GM21423 (cell line): ENCODE data around the gene CSTPP1.
"Not testable (repeated sequence)": the region's sequence is repeated elsewhere in the genome, so short reads cannot be mapped to it uniquely, and the experiment has no call there.

Source experiments
- ATAC-seq: cut with Tn5 transposase; IDR thresholded peaks from one replicate; pipeline ENCODE4 v1.9.1; 2021; ENCODE audit warnings: mild to moderate bottlenecking, moderate library complexity; ENCODE audit not compliant: unreplicated experiment

Gene CSTPP1

GRCh38 chr11:47087801-47088200 is 151.2 kb downstream of the CSTPP1 start:
- ATAC-seq: no peak

GRCh38 chr11:47093541-47093940 is 157.0 kb downstream of the CSTPP1 start:
- ATAC-seq: no peak

- ATAC-seq: not testable (repeated sequence)
Measured at GRCh38 chr11:47096871-47097270, 160.3 kb downstream of the CSTPP1 start.

- ATAC-seq: not testable (repeated sequence)
Measured at GRCh38 chr11:47098223-47098622, 161.7 kb downstream of the CSTPP1 start.

GRCh38 chr11:47099214-47099917 is 162.8 kb downstream of the CSTPP1 start:
- ATAC-seq: no peak

GRCh38 chr11:47099918-47100315 is 163.4 kb downstream of the CSTPP1 start:
- no peak for ATAC-seq

- ATAC-seq: no peak
Measured at GRCh38 chr11:47101406-47101805, 164.8 kb downstream of the CSTPP1 start.

- ATAC-seq: no peak
Measured at GRCh38 chr11:47104261-47104950, 167.8 kb downstream of the CSTPP1 start.

GRCh38 chr11:47105541-47105940 is 169.0 kb downstream of the CSTPP1 start:
- ATAC-seq: no peak

GRCh38 chr11:47105974-47106373 is 169.4 kb downstream of the CSTPP1 start:
- ATAC-seq: no peak

- no peak for ATAC-seq
Measured at GRCh38 chr11:47106798-47107411, 170.3 kb downstream of the CSTPP1 start.

GRCh38 chr11:47107744-47108143 is 171.2 kb downstream of the CSTPP1 start:
- ATAC-seq: no peak

GRCh38 chr11:47108214-47108613 is 171.7 kb downstream of the CSTPP1 start:
- ATAC-seq: no peak

- no peak for ATAC-seq
Measured at GRCh38 chr11:47109051-47109726, 172.6 kb downstream of the CSTPP1 start.

- ATAC-seq: no peak
Measured at GRCh38 chr11:47109727-47110246, 173.2 kb downstream of the CSTPP1 start.

GRCh38 chr11:47111318-47111804 is 174.8 kb downstream of the CSTPP1 start:
- peak; percentile 91 for ATAC-seq

GRCh38 chr11:47112941-47113340 is 176.4 kb downstream of the CSTPP1 start:
- not testable (repeated sequence) for ATAC-seq

GRCh38 chr11:47118958-47119688 is 182.6 kb downstream of the CSTPP1 start:
- not testable (repeated sequence) for ATAC-seq

GRCh38 chr11:47121056-47121455 is 184.5 kb downstream of the CSTPP1 start:
- ATAC-seq: no peak

- ATAC-seq: no peak
Measured at GRCh38 chr11:47121731-47122130, 185.2 kb downstream of the CSTPP1 start.
